Measurements from ENCODE around the gene TTC34.
"Not testable (repeated sequence)": the region's sequence is repeated elsewhere in the genome, so short reads cannot be mapped to it uniquely, and the experiment has no call there.

TTC34 gene

DNA sequence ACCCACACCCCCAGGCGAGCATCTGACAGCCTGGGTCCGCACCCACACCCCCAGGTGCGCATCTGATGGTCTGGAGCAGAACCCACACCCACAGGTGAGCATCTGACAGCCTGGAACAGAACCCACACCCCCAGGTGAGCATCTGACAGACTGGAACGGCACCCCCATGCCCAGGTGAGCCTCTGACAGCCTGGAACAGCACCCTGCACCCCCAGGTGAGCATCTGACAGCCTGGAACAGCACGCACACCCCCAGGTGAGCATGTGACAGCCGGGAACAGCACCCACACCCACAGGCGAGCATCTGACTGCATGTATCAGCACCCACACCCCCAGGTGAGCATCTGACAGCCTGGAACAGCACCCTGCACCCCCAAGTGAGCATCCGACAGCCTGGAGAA is 115.8 kb downstream of the TTC34 start:
- H3K27me3 ChIP-seq (ENCODE audit: insufficient read depth, low read length); H3K4me1 ChIP-seq (ENCODE audit: control insufficient read depth, insufficient read depth, low read length, unreplicated experiment); H3K36me3 ChIP-seq (ENCODE audit: insufficient read depth, low read length); H3K27ac ChIP-seq (ENCODE audit: low read depth, low read length); H3K4me3 ChIP-seq (ENCODE audit: low read depth, low read length); H3K79me2 ChIP-seq (ENCODE audit: control insufficient read depth, insufficient read depth, low read length, unreplicated experiment); H2AFZ ChIP-seq (ENCODE audit: low read length, unreplicated experiment): not testable (repeated sequence)

DNA sequence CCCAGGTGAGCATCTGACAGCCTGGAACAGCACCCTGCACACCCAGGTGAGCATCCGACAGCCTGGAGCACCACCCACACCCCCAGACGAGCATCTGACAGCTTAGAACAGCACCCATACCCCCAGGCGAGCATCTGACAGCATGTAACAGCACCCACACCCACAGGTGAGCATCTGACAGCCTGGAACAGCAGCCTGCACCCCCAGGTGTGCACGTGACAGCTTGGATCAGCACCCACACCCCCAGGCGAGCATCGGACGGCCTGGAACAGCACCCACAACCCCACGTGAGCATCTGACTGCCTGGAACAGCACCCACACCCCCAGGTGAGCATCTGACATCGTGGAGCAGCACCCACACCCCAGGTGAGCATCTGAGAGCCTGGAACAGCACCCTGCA is 116.6 kb downstream of the TTC34 start:
- not testable (repeated sequence) for H3K4me1 ChIP-seq (ENCODE audit: control insufficient read depth, insufficient read depth, low read length, unreplicated experiment); H3K4me3 ChIP-seq (ENCODE audit: low read depth, low read length); H3K79me2 ChIP-seq (ENCODE audit: control insufficient read depth, insufficient read depth, low read length, unreplicated experiment); H3K27ac ChIP-seq (ENCODE audit: low read depth, low read length); H3K27me3 ChIP-seq (ENCODE audit: insufficient read depth, low read length); H3K36me3 ChIP-seq (ENCODE audit: insufficient read depth, low read length); H2AFZ ChIP-seq (ENCODE audit: low read length, unreplicated experiment)

DNA sequence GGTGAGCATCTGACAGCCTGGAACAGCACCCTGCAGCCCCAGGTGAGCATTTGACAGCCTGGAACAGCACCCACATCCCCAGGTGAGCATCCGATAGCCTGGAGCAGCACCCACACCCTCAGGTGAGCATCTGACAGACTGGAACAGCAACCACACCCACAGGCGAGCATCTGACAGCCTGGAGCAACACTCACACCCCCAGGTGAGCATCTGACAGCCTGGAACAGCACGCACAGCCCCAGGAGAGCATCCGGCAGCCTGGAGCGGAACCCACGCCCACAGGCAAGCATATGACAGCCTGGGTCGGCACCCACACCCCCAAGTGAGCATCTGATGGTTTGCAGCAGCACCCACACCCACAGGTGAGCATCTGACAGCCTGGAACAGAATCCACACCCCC is 117.5 kb downstream of the TTC34 start:
- H3K79me2 ChIP-seq (ENCODE audit: control insufficient read depth, insufficient read depth, low read length, unreplicated experiment); H3K36me3 ChIP-seq (ENCODE audit: insufficient read depth, low read length); H3K4me3 ChIP-seq (ENCODE audit: low read depth, low read length); H3K4me1 ChIP-seq (ENCODE audit: control insufficient read depth, insufficient read depth, low read length, unreplicated experiment); H3K27ac ChIP-seq (ENCODE audit: low read depth, low read length); H2AFZ ChIP-seq (ENCODE audit: low read length, unreplicated experiment); H3K27me3 ChIP-seq (ENCODE audit: insufficient read depth, low read length): not testable (repeated sequence)

DNA sequence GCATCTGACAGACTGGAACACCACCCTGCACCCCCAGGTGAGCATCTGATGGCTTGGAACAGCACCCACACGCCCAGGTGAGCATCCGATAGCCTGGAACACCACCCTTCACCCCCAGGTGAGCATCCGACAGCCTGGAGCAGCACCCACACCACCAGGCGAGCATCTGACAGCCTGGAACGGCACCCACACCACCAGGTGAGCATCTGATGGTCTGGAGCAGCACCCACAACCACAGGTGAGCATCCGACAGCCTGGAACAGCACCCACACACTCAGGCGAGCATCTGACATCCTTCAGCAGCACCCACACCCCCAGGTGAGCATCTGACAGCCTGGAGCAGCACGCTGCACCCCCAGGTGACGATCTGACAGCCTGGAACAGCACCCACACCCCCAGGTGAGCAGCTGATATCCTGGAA is 118.2 kb downstream of the TTC34 start:
- H3K27me3 ChIP-seq (ENCODE audit: insufficient read depth, low read length); H3K4me1 ChIP-seq (ENCODE audit: control insufficient read depth, insufficient read depth, low read length, unreplicated experiment); H3K36me3 ChIP-seq (ENCODE audit: insufficient read depth, low read length); H3K27ac ChIP-seq (ENCODE audit: low read depth, low read length); H3K79me2 ChIP-seq (ENCODE audit: control insufficient read depth, insufficient read depth, low read length, unreplicated experiment); H3K4me3 ChIP-seq (ENCODE audit: low read depth, low read length); H2AFZ ChIP-seq (ENCODE audit: low read length, unreplicated experiment): not testable (repeated sequence)

DNA sequence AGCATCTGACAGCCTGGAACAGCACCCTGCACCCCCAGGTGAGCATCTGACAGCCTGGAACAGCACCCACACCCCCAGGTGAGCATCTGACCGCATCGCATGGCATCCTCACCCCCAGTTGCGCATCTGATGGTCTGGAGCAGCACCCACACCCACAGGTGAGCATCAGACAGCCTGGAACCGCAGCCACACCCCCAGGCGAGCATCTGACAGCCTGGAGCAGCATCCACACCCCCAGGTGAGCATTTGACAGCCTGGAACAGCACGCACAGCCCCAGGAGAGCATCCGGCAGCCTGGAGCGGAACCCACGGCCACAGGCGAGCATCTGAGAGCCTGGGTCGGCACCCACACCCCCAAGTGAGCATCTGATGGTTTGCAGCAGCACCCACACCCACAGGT is 118.6 kb downstream of the TTC34 start:
- not testable (repeated sequence) for H3K79me2 ChIP-seq (ENCODE audit: control insufficient read depth, insufficient read depth, low read length, unreplicated experiment); H3K4me1 ChIP-seq (ENCODE audit: control insufficient read depth, insufficient read depth, low read length, unreplicated experiment); H3K27me3 ChIP-seq (ENCODE audit: insufficient read depth, low read length); H3K4me3 ChIP-seq (ENCODE audit: low read depth, low read length); H3K36me3 ChIP-seq (ENCODE audit: insufficient read depth, low read length); H2AFZ ChIP-seq (ENCODE audit: low read length, unreplicated experiment); H3K27ac ChIP-seq (ENCODE audit: low read depth, low read length)

DNA sequence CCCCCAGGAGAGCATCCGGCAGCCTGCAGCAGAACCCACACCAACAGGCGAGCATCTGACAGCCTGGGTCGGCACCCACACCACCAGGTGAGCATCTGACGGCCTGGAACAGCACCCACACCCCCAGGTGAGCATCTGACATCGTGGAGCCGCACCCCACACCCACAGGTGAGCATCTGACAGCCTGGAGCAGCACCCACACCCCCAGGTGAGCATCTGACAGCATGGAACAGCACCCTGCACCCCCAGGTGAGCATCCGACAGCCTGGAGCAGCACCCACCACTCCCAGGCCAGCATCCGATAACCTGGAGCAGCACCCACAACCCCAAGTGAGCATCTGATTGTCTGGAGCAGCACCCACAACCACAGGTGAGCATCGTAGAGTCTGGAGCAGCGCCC is 124.8 kb downstream of the TTC34 start:
- not testable (repeated sequence) for H3K79me2 ChIP-seq (ENCODE audit: control insufficient read depth, insufficient read depth, low read length, unreplicated experiment); H3K27ac ChIP-seq (ENCODE audit: low read depth, low read length); H2AFZ ChIP-seq (ENCODE audit: low read length, unreplicated experiment)

DNA sequence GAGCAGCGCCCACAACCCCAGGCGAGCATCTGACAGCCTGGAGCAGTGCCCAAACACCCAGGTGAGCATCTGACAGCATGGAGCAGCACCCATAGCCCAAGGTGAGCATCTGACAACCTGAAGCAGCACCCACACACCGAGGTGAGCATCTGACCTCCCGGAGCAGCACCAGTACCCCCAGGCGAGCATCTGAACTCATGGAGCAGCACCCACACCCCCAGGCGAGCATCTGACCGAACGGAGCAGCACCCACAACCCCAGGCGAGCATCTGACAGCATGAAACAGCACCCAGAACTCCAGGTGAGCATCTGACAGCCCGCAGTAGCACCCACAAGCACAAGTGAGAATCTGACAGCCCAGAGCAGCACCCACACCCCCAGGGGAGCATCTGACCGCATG is 129.8 kb downstream of the TTC34 start:
- H3K27ac ChIP-seq (ENCODE audit: low read depth, low read length); H2AFZ ChIP-seq (ENCODE audit: low read length, unreplicated experiment); H3K4me1 ChIP-seq (ENCODE audit: control insufficient read depth, insufficient read depth, low read length, unreplicated experiment); H3K36me3 ChIP-seq (ENCODE audit: insufficient read depth, low read length); H3K4me3 ChIP-seq (ENCODE audit: low read depth, low read length); H3K27me3 ChIP-seq (ENCODE audit: insufficient read depth, low read length); H3K79me2 ChIP-seq (ENCODE audit: control insufficient read depth, insufficient read depth, low read length, unreplicated experiment): not testable (repeated sequence)

More for the DNA sequence above, 124.8 kb downstream of the TTC34 start:
- H3K27me3 ChIP-seq (ENCODE audit: insufficient read depth, low read length); H3K4me3 ChIP-seq (ENCODE audit: low read depth, low read length); H3K36me3 ChIP-seq (ENCODE audit: insufficient read depth, low read length); H3K4me1 ChIP-seq (ENCODE audit: control insufficient read depth, insufficient read depth, low read length, unreplicated experiment): not testable (repeated sequence)

DNA sequence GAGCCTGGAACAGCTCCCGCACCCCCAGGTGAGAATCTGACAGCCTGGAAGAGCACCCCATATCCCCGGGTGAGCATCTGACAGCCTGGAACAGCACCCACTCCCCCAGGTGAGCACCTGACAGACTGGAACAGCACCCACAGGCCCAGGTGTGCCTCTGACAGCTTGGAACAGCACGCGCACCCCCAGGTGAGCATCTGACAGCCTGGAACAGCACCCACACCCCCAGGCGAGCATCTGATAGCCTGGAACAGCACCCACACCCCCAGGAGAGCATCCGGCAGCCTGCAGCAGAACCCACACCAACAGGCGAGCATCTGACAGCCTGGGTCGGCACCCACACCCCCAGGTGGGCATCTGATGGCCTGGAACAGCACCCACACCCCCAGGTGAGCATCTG is 141.7 kb downstream of the TTC34 start:
- not testable (repeated sequence) for H3K27me3 ChIP-seq (ENCODE audit: insufficient read depth, low read length); H3K4me3 ChIP-seq (ENCODE audit: low read depth, low read length); H3K4me1 ChIP-seq (ENCODE audit: control insufficient read depth, insufficient read depth, low read length, unreplicated experiment); H3K36me3 ChIP-seq (ENCODE audit: insufficient read depth, low read length); H3K79me2 ChIP-seq (ENCODE audit: control insufficient read depth, insufficient read depth, low read length, unreplicated experiment); H3K27ac ChIP-seq (ENCODE audit: low read depth, low read length); H2AFZ ChIP-seq (ENCODE audit: low read length, unreplicated experiment)

DNA sequence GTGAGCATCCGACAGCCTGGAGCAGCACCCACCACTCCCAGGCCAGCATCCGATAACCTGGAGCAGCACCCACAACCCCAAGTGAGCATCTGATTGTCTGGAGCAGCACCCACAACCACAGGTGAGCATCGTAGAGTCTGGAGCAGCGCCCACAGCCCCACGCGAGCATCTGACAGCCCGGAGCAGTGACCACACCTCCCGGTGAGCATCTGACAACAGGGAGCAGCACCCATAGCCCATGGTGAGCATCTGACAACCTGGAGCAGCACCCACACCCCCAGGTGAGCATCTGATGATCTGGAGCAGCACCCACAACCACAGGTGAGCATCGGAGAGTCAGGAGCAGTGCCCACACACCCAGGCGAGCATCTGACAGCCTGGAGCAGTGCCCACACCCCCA is 143.6 kb downstream of the TTC34 start:
- H3K4me1 ChIP-seq (ENCODE audit: control insufficient read depth, insufficient read depth, low read length, unreplicated experiment); H3K27ac ChIP-seq (ENCODE audit: low read depth, low read length); H3K4me3 ChIP-seq (ENCODE audit: low read depth, low read length); H3K27me3 ChIP-seq (ENCODE audit: insufficient read depth, low read length); H2AFZ ChIP-seq (ENCODE audit: low read length, unreplicated experiment); H3K36me3 ChIP-seq (ENCODE audit: insufficient read depth, low read length); H3K79me2 ChIP-seq (ENCODE audit: control insufficient read depth, insufficient read depth, low read length, unreplicated experiment): not testable (repeated sequence)

DNA sequence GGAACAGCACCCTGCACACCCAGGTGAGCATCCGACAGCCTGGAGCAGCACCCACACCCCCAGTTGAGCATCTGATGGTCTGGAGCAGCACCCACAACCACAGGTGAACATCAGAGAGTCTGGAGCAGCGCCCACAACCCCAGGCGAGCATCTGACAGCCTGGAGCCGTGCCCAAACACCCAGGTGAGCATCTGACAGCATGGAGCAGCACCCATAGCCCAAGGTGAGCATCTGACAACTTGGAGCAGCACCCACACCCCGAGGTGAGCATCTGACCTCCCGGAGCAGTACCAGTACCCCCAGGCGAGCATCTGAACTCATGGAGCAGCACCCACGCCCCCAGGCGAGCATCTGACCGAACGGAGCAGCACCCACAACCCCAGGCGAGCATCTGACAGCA is 144.4 kb downstream of the TTC34 start:
- not testable (repeated sequence) for H3K4me1 ChIP-seq (ENCODE audit: control insufficient read depth, insufficient read depth, low read length, unreplicated experiment); H3K27me3 ChIP-seq (ENCODE audit: insufficient read depth, low read length); H3K79me2 ChIP-seq (ENCODE audit: control insufficient read depth, insufficient read depth, low read length, unreplicated experiment); H2AFZ ChIP-seq (ENCODE audit: low read length, unreplicated experiment); H3K27ac ChIP-seq (ENCODE audit: low read depth, low read length); H3K4me3 ChIP-seq (ENCODE audit: low read depth, low read length); H3K36me3 ChIP-seq (ENCODE audit: insufficient read depth, low read length)

DNA sequence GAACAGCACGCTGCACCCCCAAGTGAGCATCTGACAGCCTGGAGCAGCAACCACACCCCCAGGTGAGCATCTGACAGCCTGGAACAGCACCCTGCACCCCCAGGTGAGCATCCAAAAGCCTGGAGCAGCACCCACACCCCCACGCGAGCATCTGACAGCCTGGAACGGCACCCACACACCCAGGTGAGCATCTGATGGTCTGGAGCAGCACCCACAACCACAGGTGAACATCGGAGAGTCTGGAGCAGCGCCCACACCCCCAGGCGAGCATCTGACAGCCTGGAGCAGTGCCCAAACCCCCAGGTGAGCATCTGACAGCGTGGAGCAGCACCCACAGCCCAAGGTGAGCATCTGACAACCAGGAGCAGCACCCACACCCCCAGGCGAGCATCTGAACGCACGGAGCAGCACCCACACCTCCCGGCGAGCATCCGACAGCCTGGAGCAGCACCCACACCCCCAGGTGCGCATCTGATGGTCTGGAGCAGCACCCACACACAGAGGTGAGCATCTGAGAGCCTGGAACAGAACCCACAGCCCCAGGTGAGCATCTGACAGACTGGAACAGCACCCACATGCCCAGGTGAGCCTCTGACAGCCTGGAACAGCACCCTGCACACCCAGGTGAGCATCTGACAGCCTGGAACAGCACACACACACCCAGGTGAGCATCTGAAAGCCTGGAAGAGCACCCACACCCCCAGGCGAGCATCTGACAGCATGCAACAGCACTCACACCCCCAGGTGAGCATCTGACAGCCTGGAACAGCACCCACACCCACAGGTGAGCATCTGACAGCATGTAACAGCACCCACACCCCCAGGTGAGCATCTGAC is 145.7 kb downstream of the TTC34 start:
- H3K27me3 ChIP-seq (ENCODE audit: insufficient read depth, low read length); H3K4me3 ChIP-seq (ENCODE audit: low read depth, low read length); H3K27ac ChIP-seq (ENCODE audit: low read depth, low read length); H3K36me3 ChIP-seq (ENCODE audit: insufficient read depth, low read length); H3K79me2 ChIP-seq (ENCODE audit: control insufficient read depth, insufficient read depth, low read length, unreplicated experiment); H2AFZ ChIP-seq (ENCODE audit: low read length, unreplicated experiment); H3K4me1 ChIP-seq (ENCODE audit: control insufficient read depth, insufficient read depth, low read length, unreplicated experiment): not testable (repeated sequence)

Data from ACC112 (cell line).